NT2/D1 (cell line): ENCODE data around the gene OR5K2.

Experiments
- DNase-seq: peaks from one replicate; pipeline ENCODE4 v3.0.0-alpha.2; 2011; ENCODE audit warnings: low read depth, low spot score
- H3K27me3 ChIP-seq: 2 replicates; pipeline ENCODE4 v1.6.0; 2011; ENCODE audit warnings: mild to moderate bottlenecking; ENCODE audit not compliant: insufficient read length, insufficient read depth
- H3K36me3 ChIP-seq: 2 replicates; pipeline ENCODE4 v1.6.1; 2011; ENCODE audit warnings: mild to moderate bottlenecking, low read length, mixed read lengths; ENCODE audit not compliant: insufficient read depth, insufficient read length
- H3K4me1 ChIP-seq: 2 replicates; pipeline ENCODE4 v1.5.1; 2011; ENCODE audit not compliant: insufficient read depth, insufficient read length
- H3K4me3 ChIP-seq: 2 replicates; pipeline ENCODE4 v1.5.1; 2011; ENCODE audit warnings: low read depth; ENCODE audit not compliant: insufficient read length
- H3K9ac ChIP-seq: 2 replicates; pipeline ENCODE4 v1.6.0; 2011; ENCODE audit warnings: low read depth; ENCODE audit not compliant: insufficient read length
- H3K9me3 ChIP-seq: 2 replicates; pipeline ENCODE4 v1.5.1; 2011; ENCODE audit warnings: mild to moderate bottlenecking, low read length; ENCODE audit not compliant: insufficient read depth
- SUZ12 ChIP-seq: IDR thresholded peaks from 2 replicates; pipeline ENCODE4 v1.6.1; 2011; ENCODE audit not compliant: insufficient read length, insufficient read depth; ENCODE audit errors: extremely low read depth
- YY1 ChIP-seq: IDR thresholded peaks from 2 replicates; pipeline ENCODE4 v1.6.1; 2011; ENCODE audit not compliant: insufficient read length, insufficient read depth
- ZNF274 ChIP-seq: IDR thresholded peaks from 2 replicates; pipeline ENCODE4 v1.6.1; 2011; ENCODE audit warnings: mild to moderate bottlenecking, low read depth, low read length

OR5K2 gene

GRCh38 chr3:98542623-98543022 is 45.1 kb downstream of the OR5K2 start:
- Histone ChIP-seq H3K4me3 (no peak overlapping the region), H3K27me3 (no peaks in the 10 kb centered on the region), H3K36me3 (no peaks in the 10 kb centered on the region), H3K4me1 (no peaks in the 10 kb centered on the region), H3K9ac (no peak overlapping the region), H3K9me3 (no peaks in the 10 kb centered on the region; the same call in 1 of the 2 replicates)
- TF ChIP-seq YY1 (no peak), ZNF274 (no peak), SUZ12 (no peak)
- no peak for DNase-seq

DNA sequence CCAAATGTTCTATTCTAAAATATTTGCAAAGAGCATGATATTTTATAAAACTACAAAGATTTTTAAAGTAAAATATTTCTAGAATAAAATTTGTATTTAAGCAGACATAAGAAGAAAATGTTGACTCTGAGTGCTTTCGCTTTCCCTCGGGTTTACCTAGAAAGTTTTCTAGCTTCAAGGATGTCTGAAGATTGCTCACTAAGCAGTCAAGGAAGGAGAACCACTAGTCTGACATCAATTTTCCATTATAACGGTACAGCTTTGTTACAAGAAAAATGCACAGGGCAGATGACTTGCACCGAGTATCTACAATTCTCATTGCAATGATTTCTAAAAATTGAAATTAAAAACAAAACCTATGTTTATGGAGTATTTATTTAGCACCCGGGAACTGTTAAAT is 48.5 kb downstream of the OR5K2 start:
- H3K4me1 ChIP-seq = no peaks in the 10 kb centered on the region
- no peaks in the 10 kb centered on the region for H3K36me3 ChIP-seq
- TF ChIP-seq YY1 = no peak
- TF ChIP-seq SUZ12 = no peak
- TF ChIP-seq ZNF274 = no peak
- no peak overlapping the region for H3K9ac ChIP-seq
- no peak for DNase-seq
- no peaks in the 10 kb centered on the region; the same call in 1 of the 2 replicates for H3K9me3 ChIP-seq
- no peak overlapping the region for H3K4me3 ChIP-seq
- H3K27me3 ChIP-seq = no peaks in the 10 kb centered on the region
